NT2/D1 (cell line): ENCODE data around the gene CFB.
"Not testable (repeated sequence)": the region's sequence is repeated elsewhere in the genome, so short reads cannot be mapped to it uniquely, and the experiment has no call there.

Experiments used
- DNase-seq: peaks from one replicate; pipeline ENCODE4 v3.0.0-alpha.2; 2011; ENCODE audit warnings: low read depth, low spot score
- H3K27me3 ChIP-seq: 2 replicates; pipeline ENCODE4 v1.6.0; 2011; ENCODE audit warnings: mild to moderate bottlenecking; ENCODE audit not compliant: insufficient read length, insufficient read depth
- H3K36me3 ChIP-seq: 2 replicates; pipeline ENCODE4 v1.6.1; 2011; ENCODE audit warnings: mild to moderate bottlenecking, low read length, mixed read lengths; ENCODE audit not compliant: insufficient read depth, insufficient read length
- H3K4me1 ChIP-seq: 2 replicates; pipeline ENCODE4 v1.5.1; 2011; ENCODE audit not compliant: insufficient read depth, insufficient read length
- H3K4me3 ChIP-seq: 2 replicates; pipeline ENCODE4 v1.5.1; 2011; ENCODE audit warnings: low read depth; ENCODE audit not compliant: insufficient read length
- H3K9ac ChIP-seq: 2 replicates; pipeline ENCODE4 v1.6.0; 2011; ENCODE audit warnings: low read depth; ENCODE audit not compliant: insufficient read length
- H3K9me3 ChIP-seq: 2 replicates; pipeline ENCODE4 v1.5.1; 2011; ENCODE audit warnings: mild to moderate bottlenecking, low read length; ENCODE audit not compliant: insufficient read depth
- SUZ12 ChIP-seq: IDR thresholded peaks from 2 replicates; pipeline ENCODE4 v1.6.1; 2011; ENCODE audit not compliant: insufficient read length, insufficient read depth; ENCODE audit errors: extremely low read depth
- YY1 ChIP-seq: IDR thresholded peaks from 2 replicates; pipeline ENCODE4 v1.6.1; 2011; ENCODE audit not compliant: insufficient read length, insufficient read depth
- ZNF274 ChIP-seq: IDR thresholded peaks from 2 replicates; pipeline ENCODE4 v1.6.1; 2011; ENCODE audit warnings: mild to moderate bottlenecking, low read depth, low read length

Gene CFB

GRCh38 chr6:31907158-31907813 lies 38.6 kb upstream of the CFB start:
- Histone ChIP-seq H3K36me3 (no peaks in the 10 kb centered on the region), H3K9me3 (no peaks in the 10 kb centered on the region), H3K9ac (no peak overlapping the region), H3K27me3 (no peaks in the 10 kb centered on the region), H3K4me1 (peaks cover 3% of the 10 kb centered on the region), H3K4me3 (no peak overlapping the region)
- DNase-seq: no peak
- TF ChIP-seq SUZ12: no peak

- H3K4me3 ChIP-seq, DNase-seq, H3K9ac ChIP-seq, H3K9me3 ChIP-seq, H3K27me3 ChIP-seq, H3K36me3 ChIP-seq, H3K4me1 ChIP-seq: not testable (repeated sequence)
Observed at GRCh38 chr6:31908255-31908654, 37.6 kb upstream of the CFB start.

- Histone ChIP-seq H3K9ac (no peak overlapping the region), H3K9me3 (no peaks in the 10 kb centered on the region), H3K27me3 (no peaks in the 10 kb centered on the region), H3K4me1 (peaks cover 3% of the 10 kb centered on the region), H3K4me3 (no peak overlapping the region), H3K36me3 (no peaks in the 10 kb centered on the region)
- DNase-seq: no peak
- TF ChIP-seq SUZ12: no peak
Observed at GRCh38 chr6:31908791-31909190, 37.1 kb upstream of the CFB start.

GRCh38 chr6:31909298-31909697 lies 36.6 kb upstream of the CFB start:
- H3K27me3 ChIP-seq, DNase-seq: not testable (repeated sequence)

GRCh38 chr6:31911826-31912585 lies 33.9 kb upstream of the CFB start:
- no peak for TF ChIP-seq SUZ12
- no peak for TF ChIP-seq YY1
- no peak for TF ChIP-seq ZNF274
- H3K36me3 ChIP-seq: no peaks in the 10 kb centered on the region
- H3K9ac ChIP-seq: no peak overlapping the region
- H3K4me3 ChIP-seq: no peak overlapping the region
- no peaks in the 10 kb centered on the region for H3K9me3 ChIP-seq
- no peaks in the 10 kb centered on the region for H3K4me1 ChIP-seq
- no peaks in the 10 kb centered on the region for H3K27me3 ChIP-seq
- no peak for DNase-seq

More at GRCh38 chr6:31909298-31909697, 36.6 kb upstream of the CFB start:
- H3K4me3 ChIP-seq, H3K36me3 ChIP-seq, H3K9ac ChIP-seq, H3K9me3 ChIP-seq, H3K4me1 ChIP-seq: not testable (repeated sequence)

GRCh38 chr6:31915351-31915750 lies 30.5 kb upstream of the CFB start:
- TF ChIP-seq ZNF274 (no peak), SUZ12 (no peak), YY1 (no peak)
- H3K9ac ChIP-seq: no peak overlapping the region
- no peaks in the 10 kb centered on the region for H3K4me1 ChIP-seq
- H3K36me3 ChIP-seq: no peaks in the 10 kb centered on the region
- H3K4me3 ChIP-seq: no peak overlapping the region
- no peaks in the 10 kb centered on the region for H3K9me3 ChIP-seq
- H3K27me3 ChIP-seq: no peaks in the 10 kb centered on the region
- no peak for DNase-seq

GRCh38 chr6:31915756-31916155 lies 30.1 kb upstream of the CFB start:
- Histone ChIP-seq H3K9ac (no peak overlapping the region), H3K36me3 (no peaks in the 10 kb centered on the region), H3K4me3 (no peak overlapping the region), H3K27me3 (no peaks in the 10 kb centered on the region), H3K9me3 (no peaks in the 10 kb centered on the region), H3K4me1 (no peaks in the 10 kb centered on the region)
- no peak for DNase-seq
- TF ChIP-seq SUZ12: no peak
- TF ChIP-seq YY1: no peak
- no peak for TF ChIP-seq ZNF274
